Neural cell (in vitro differentiated cells): ENCODE measurements around the gene WNT3A. TPM values are rescaled to one million over a fixed set of nuclear protein-coding genes. Genes with fewer than 3 reads are reported as not detected.

Source experiments
- H2AFZ ChIP-seq: fragments of 200-600, 300-800 bp; sonication (generic), shearing (Covaris generic); 2 replicates; pipeline ENCODE4 v1.6.0; 2014; ENCODE audit warnings: low read depth, mild to moderate bottlenecking, antibody characterized with exemption, low read length, moderate library complexity
- H3F3A ChIP-seq: fragments of 200-600 bp; shearing (Covaris generic); 2 replicates; pipeline ENCODE4 v1.6.1; 2016; ENCODE audit warnings: mild to moderate bottlenecking, moderate library complexity, mixed read lengths, antibody characterized with exemption, low read length; ENCODE audit not compliant: insufficient read depth, poor library complexity, severe bottlenecking
- H3K27ac ChIP-seq: fragments of 200-600, 300-800 bp; sonication (generic), shearing (Covaris generic); 2 replicates; pipeline ENCODE4 v1.5.1; 2014; ENCODE audit warnings: mild to moderate bottlenecking, low read length, moderate library complexity
- H3K27me3 ChIP-seq: fragments of 300-800, 200-600 bp; sonication (generic), shearing (Covaris generic); 2 replicates; pipeline ENCODE4 v1.6.0; 2014; ENCODE audit warnings: mild to moderate bottlenecking, low read depth, low read length, moderate library complexity; ENCODE audit not compliant: insufficient read depth
- H3K36me3 ChIP-seq: fragments of 300-800, 200-600 bp; sonication (generic), shearing (Covaris generic); 2 replicates; pipeline ENCODE4 v1.5.1; 2014; ENCODE audit warnings: mild to moderate bottlenecking, antibody characterized with exemption, low read length, moderate library complexity; ENCODE audit not compliant: insufficient read depth
- H3K4me2 ChIP-seq: fragments of 300-800, 200-600 bp; sonication (generic), shearing (Covaris generic); 2 replicates; pipeline ENCODE4 v1.6.0; 2014; ENCODE audit warnings: mild to moderate bottlenecking, low read length
- H3K4me3 ChIP-seq: fragments of 300-800, 200-600 bp; sonication (generic), shearing (Covaris generic); 2 replicates; pipeline ENCODE4 v1.5.1; 2014; ENCODE audit warnings: mild to moderate bottlenecking, low read length, moderate library complexity
- H3K79me2 ChIP-seq: fragments of 200-600 bp; shearing (Covaris generic); replicated peaks from 2 replicates; pipeline ENCODE4 v1.6.0; 2014; ENCODE audit warnings: mild to moderate bottlenecking, low read length, moderate library complexity; ENCODE audit not compliant: insufficient read depth
- H3K9ac ChIP-seq: fragments of 300-800, 200-600 bp; sonication (generic), shearing (Covaris generic); 2 replicates; pipeline ENCODE4 v1.6.1; 2016; ENCODE audit warnings: mild to moderate bottlenecking, low read length, mixed read lengths
- H3K9me2 ChIP-seq: fragments of 200-600 bp; shearing (Covaris generic); 2 replicates; pipeline ENCODE4 v1.6.1; 2016; ENCODE audit warnings: mild to moderate bottlenecking, low read length, mixed read lengths; ENCODE audit not compliant: insufficient read depth
- H3K9me3 ChIP-seq: fragments of 200-600, 300-800 bp; sonication (generic), shearing (Covaris generic); 2 replicates; pipeline ENCODE4 v1.6.1; 2016; ENCODE audit warnings: mild to moderate bottlenecking, mixed run types, low read length, moderate library complexity, mixed read lengths
- H4K20me1 ChIP-seq: fragments of 200-600 bp; shearing (Covaris generic); 2 replicates; pipeline ENCODE4 v1.6.1; 2016; ENCODE audit warnings: mild to moderate bottlenecking, mixed run types; ENCODE audit not compliant: insufficient read depth
- CTCF ChIP-seq: fragments of 450-650 bp; IDR thresholded peaks from 2 replicates; pipeline ENCODE4 v1.5.1; 2014; ENCODE audit warnings: antibody characterized with exemption, mild to moderate bottlenecking, moderate library complexity; ENCODE audit not compliant: poor library complexity, severe bottlenecking
- EP300 ChIP-seq: fragments of 450-650 bp; conservative IDR thresholded peaks from 2 replicates; pipeline ENCODE4 v1.6.1; 2014; ENCODE audit warnings: antibody characterized with exemption, mild to moderate bottlenecking, moderate library complexity; ENCODE audit not compliant: poor library complexity, severe bottlenecking
- EZH2 ChIP-seq: fragments of 200-600, 300-800 bp; shearing (Covaris generic), sonication (generic); IDR thresholded peaks from 2 replicates; pipeline ENCODE4 v1.6.1; 2014; ENCODE audit warnings: antibody characterized with exemption, low read length, borderline replicate concordance, mild to moderate bottlenecking; ENCODE audit not compliant: insufficient read depth, poor library complexity, severe bottlenecking
- MXI1 ChIP-seq: fragments of 450-650 bp; conservative IDR thresholded peaks from 2 replicates; pipeline ENCODE4 v1.6.1; 2014; ENCODE audit warnings: antibody characterized with exemption, mild to moderate bottlenecking; ENCODE audit not compliant: poor library complexity, severe bottlenecking
- POLR2AphosphoS5 ChIP-seq: IDR thresholded peaks from 2 replicates; pipeline ENCODE4 v1.6.1; 2012
- RAD21 ChIP-seq: fragments of 450-650 bp; conservative IDR thresholded peaks from 2 replicates; pipeline ENCODE4 v1.6.1; 2014; ENCODE audit warnings: antibody characterized with exemption, mild to moderate bottlenecking, moderate library complexity
- SMC3 ChIP-seq: fragments of 450-650 bp; conservative IDR thresholded peaks from 2 replicates; pipeline ENCODE4 v1.6.1; 2014; ENCODE audit warnings: antibody characterized with exemption, mild to moderate bottlenecking, moderate library complexity; ENCODE audit not compliant: poor library complexity
- TAF1 ChIP-seq: IDR thresholded peaks from 2 replicates; pipeline ENCODE4 v1.6.1; 2012; ENCODE audit warnings: low read depth
- polyA plus RNA-seq: library from polyadenylated mRNA; depleted of rRNA; stranded (reverse); fragments of >200 nt; gene quantifications from 2 replicates; pipeline ENCODE4 v1.2.3, GENCODE V29; 2014
- TF ChIP-seq, protein P1 (sequence below): IDR thresholded peaks from 2 replicates; pipeline ENCODE4 v1.6.1; 2012; ENCODE audit warnings: borderline replicate concordance

WNT3A gene
- polyA plus RNA-seq, 1 donor from 2014 or later: 0.14 TPM

GRCh38 chr1:228062812-228063211 lies 56.0 kb downstream of the WNT3A start:
- TF ChIP-seq MXI1 (no peak), TAF1 (no peak), EP300 (no peak), EZH2 (no peak), CTCF (no peak), RAD21 (no peak), SMC3 (no peak), POLR2AphosphoS5 (no peak)
- TF ChIP-seq, protein P1, sequence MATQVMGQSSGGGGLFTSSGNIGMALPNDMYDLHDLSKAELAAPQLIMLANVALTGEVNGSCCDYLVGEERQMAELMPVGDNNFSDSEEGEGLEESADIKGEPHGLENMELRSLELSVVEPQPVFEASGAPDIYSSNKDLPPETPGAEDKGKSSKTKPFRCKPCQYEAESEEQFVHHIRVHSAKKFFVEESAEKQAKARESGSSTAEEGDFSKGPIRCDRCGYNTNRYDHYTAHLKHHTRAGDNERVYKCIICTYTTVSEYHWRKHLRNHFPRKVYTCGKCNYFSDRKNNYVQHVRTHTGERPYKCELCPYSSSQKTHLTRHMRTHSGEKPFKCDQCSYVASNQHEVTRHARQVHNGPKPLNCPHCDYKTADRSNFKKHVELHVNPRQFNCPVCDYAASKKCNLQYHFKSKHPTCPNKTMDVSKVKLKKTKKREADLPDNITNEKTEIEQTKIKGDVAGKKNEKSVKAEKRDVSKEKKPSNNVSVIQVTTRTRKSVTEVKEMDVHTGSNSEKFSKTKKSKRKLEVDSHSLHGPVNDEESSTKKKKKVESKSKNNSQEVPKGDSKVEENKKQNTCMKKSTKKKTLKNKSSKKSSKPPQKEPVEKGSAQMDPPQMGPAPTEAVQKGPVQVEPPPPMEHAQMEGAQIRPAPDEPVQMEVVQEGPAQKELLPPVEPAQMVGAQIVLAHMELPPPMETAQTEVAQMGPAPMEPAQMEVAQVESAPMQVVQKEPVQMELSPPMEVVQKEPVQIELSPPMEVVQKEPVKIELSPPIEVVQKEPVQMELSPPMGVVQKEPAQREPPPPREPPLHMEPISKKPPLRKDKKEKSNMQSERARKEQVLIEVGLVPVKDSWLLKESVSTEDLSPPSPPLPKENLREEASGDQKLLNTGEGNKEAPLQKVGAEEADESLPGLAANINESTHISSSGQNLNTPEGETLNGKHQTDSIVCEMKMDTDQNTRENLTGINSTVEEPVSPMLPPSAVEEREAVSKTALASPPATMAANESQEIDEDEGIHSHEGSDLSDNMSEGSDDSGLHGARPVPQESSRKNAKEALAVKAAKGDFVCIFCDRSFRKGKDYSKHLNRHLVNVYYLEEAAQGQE: no peak
- Histone ChIP-seq H3K4me3 (no peak overlapping the region), H3K9ac (no peak overlapping the region), H3K9me3 (peaks cover 9% of the 10 kb centered on the region), H4K20me1 (no peaks in the 10 kb centered on the region), H3F3A (no peaks in the 10 kb centered on the region), H3K9me2 (no peaks in the 10 kb centered on the region), H3K79me2 (no peaks in the 10 kb centered on the region), H3K36me3 (no peaks in the 10 kb centered on the region), H3K4me2 (no peak overlapping the region), H3K27ac (no peak overlapping the region), H2AFZ (no peak overlapping the region), H3K27me3 (peaks cover 50% of the 10 kb centered on the region)

GRCh38 chr1:228063251-228064191 lies 56.7 kb downstream of the WNT3A start:
- Histone ChIP-seq H3K36me3 (no peaks in the 10 kb centered on the region), H3K27me3 (peaks cover 49% of the 10 kb centered on the region), H3K9ac (no peak overlapping the region), H3K79me2 (no peaks in the 10 kb centered on the region), H3K27ac (no peak overlapping the region), H3K9me3 (peaks cover 5% of the 10 kb centered on the region), H3K4me2 (no peak overlapping the region), H4K20me1 (no peaks in the 10 kb centered on the region), H3K9me2 (no peaks in the 10 kb centered on the region), H3K4me3 (no peak overlapping the region), H2AFZ (no peak overlapping the region), H3F3A (no peaks in the 10 kb centered on the region)
- no peak for TF ChIP-seq POLR2AphosphoS5
- TF ChIP-seq, protein P1: no peak
- no peak for TF ChIP-seq EZH2
- no peak for TF ChIP-seq EP300
- no peak for TF ChIP-seq TAF1
- no peak for TF ChIP-seq RAD21
- TF ChIP-seq SMC3: no peak
- no peak for TF ChIP-seq MXI1
- TF ChIP-seq CTCF: no peak
